NCI-H526 (cell line): Measurements from ENCODE around the gene SCFD2.

Experiments
- DNase-seq, 2 experiments: peaks; one replicate each; lab custom pipeline; 2025; lab: John Stamatoyannopoulos, UW

Gene SCFD2

GRCh38 chr4:52926196-52926974 lies 439.5 kb downstream of the SCFD2 start:
- no peak for DNase-seq

DNA sequence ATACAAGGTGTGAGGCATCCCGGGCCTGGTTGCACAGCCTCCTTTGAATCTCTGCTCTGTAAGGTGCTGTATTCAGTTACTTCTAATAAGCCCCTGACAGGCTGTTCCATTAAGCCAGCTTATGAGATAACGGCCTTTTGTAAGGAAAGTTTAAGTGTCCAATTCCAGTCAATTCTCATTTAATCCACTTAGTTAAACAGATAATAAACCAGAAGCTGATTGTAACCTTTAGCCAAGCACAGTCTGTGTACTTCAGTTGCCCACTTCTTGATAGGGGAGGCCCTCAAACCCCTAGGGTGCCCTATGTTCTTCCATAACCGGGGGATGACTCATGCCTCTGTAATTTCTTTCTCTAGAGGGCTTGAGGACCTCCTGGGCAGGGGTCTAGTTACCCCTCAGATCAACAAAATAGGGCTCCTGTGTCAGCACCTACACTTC lies 440.3 kb downstream of the SCFD2 start:
- no peak for DNase-seq

DNA sequence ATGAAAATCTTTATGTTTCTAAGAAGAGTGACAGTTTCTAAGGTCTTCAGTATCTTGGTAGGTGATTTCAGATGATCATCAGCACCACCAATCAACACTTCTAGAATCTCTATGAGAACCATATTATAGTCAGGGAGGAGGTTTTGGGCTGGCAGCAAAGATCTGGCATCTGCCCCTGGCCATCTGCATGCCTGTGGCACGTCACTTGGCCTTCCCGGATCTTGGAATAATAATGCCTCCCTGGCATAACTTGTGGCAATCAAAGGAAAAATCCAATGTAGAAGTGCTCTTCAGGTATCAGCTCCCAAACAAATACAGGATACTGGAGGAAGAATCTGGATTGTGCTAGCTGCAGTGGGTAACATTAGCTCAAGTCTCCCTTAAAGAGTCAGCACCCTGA lies 446.4 kb downstream of the SCFD2 start:
- no peak for DNase-seq

DNA sequence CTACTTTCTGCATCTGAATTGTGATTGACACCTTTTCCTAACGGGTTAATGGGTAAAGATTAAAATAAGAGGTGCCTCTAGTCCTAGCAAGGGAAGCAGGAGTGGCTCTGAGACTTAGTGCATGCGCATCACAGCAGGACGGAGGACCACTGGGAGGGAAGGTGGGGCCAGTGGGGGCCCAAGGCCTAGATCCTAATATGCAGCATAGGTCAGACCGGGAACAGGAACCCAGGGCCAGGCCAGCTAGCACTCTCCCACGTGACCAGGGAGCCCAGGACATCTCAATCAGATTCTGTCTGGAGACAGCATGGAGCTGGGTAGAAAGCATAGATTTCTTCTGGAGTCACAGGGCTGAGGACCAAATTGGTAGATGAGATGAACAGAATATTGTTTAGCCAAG lies 448.0 kb downstream of the SCFD2 start:
- no peak for DNase-seq

DNA sequence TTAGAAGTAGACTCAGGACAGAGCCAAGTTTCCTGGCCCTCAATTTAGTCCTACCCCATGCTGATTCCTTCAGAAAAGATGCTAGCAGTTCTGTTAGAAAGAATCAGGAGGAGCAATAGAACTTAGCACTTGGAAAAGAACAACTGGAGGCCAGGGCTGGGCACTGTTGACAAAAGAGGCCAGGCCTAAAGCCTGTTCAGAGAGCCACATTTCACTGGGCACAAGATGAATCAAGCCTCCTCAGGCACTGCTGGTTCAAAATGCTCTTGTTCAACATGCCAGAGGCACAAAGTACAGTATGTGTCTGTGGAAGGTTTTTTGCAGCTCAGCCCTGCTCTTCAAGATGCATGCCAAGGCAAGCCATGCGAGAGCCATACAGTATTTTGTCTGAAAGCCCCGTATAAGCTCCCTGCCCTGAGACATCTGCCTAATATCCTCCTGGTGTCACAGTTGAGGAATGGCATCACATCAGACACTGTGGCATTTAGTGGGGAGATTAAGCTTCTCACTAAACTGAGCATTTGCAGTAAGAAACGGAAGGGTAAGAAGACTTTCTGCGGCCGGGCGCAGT lies 450.0 kb downstream of the SCFD2 start:
- no peak for DNase-seq

GRCh38 chr4:52915191-52915590 lies 450.7 kb downstream of the SCFD2 start:
- DNase-seq, result no peak

DNA sequence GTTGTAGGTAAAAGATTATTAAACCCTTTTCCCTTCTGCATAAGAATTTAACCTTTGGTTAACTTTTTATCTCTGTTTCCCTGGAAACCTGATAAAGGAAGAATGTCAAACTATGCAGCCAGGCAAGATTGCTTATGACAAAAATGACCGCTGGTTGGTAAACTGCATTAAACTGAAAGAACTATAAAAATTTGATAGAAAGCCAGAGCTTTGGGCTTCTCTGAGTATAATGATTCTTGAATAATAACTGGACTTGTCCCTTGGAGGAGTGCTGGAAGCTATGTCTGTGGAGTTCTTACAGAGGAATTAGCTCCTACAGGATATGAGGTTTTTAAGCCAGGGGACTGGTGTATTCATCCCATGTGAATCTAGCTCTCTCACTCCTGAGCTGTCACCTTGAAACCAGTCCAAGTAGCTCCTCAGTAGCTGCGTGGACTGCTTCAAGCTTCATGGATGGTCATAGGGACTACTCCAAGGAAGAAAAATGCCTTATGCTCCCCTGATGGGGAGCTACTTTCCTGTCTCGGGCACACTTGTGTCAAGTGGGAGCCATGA lies 451.7 kb downstream of the SCFD2 start:
- no peak for DNase-seq

GRCh38 chr4:52912608-52913007 lies 453.3 kb downstream of the SCFD2 start:
- DNase-seq, result no peak

GRCh38 chr4:52911684-52912294 lies 454.1 kb downstream of the SCFD2 start:
- peak; percentile 62 to 84 for DNase-seq

- DNase-seq, result no peak
Observed at GRCh38 chr4:52910115-52910514, 455.7 kb downstream of the SCFD2 start.

GRCh38 chr4:52907510-52907909 lies 458.4 kb downstream of the SCFD2 start:
- no peak for DNase-seq

DNA sequence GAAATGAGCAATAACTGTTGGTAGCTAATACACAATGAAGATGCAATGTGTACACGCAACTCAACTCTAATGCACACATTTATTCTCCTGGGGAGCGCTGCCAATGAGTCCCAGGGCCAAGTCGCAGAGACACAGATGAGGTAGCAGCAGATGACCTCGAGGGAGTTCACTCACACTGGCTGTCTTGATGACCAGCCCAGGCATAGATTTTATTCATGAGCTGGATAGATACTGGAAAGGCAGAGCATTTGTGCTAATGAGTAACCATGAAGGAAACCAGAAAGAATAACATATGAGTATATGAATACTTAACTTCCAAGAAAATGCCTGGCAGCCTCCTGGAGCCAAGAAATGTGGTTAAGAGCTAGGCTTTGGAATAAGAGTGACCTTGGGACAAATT lies 461.4 kb downstream of the SCFD2 start:
- DNase-seq, result no peak

DNA sequence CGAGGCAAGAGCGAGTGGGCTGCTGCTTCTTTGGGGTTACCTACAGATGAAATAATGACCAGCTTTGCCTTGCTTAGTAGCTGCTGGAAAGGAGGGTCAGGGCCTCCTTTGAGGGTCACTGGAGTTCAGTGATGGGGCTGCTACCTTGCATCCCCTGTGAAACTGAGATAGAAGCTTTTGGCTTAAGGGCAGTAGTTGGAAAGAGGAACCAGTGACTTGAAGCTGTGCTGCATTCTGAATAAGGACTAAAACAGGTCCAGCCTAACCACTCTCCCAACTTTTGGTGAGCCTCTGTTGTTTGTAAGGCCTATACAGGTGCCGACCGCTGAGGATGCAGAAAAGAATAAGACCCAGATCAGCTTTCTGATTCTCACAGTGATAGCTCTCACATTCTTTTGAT lies 462.6 kb downstream of the SCFD2 start:
- DNase-seq, result no peak

- DNase-seq, result no peak
Observed at GRCh38 chr4:52894443-52894842, 471.4 kb downstream of the SCFD2 start.

DNA sequence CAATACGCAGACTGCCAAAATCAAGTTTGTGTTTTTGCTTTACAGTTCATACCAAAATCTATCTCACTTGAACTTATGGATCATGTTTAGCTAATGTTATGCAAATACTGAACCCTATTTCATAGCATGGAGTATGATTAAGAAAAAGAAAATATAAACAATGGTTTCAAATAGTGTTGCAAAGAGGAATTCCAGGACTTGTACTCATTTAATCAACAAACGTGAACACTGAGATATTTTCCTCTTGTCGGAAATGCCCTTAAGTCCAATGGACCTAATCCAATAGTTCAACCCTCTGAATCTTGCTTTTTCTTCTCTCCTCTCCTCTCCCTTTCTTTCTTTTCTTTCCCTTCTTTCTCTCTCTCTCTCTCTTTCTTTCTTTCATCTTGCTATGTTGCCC lies 473.0 kb downstream of the SCFD2 start:
- DNase-seq, result no peak

- no peak for DNase-seq
Observed at GRCh38 chr4:52891743-52892142, 474.1 kb downstream of the SCFD2 start.

- DNase-seq, result no peak
Observed at GRCh38 chr4:52890521-52890791, 475.4 kb downstream of the SCFD2 start.

- peak in 1 of 2 experiments; percentile 42 for DNase-seq
Observed at GRCh38 chr4:52889778-52890520, 475.9 kb downstream of the SCFD2 start.

- peak; percentile 87 to 89 for DNase-seq
Observed at GRCh38 chr4:52889354-52889753, 476.5 kb downstream of the SCFD2 start.

- DNase-seq, result no peak
Observed at GRCh38 chr4:52884994-52885393, 480.9 kb downstream of the SCFD2 start.

DNA sequence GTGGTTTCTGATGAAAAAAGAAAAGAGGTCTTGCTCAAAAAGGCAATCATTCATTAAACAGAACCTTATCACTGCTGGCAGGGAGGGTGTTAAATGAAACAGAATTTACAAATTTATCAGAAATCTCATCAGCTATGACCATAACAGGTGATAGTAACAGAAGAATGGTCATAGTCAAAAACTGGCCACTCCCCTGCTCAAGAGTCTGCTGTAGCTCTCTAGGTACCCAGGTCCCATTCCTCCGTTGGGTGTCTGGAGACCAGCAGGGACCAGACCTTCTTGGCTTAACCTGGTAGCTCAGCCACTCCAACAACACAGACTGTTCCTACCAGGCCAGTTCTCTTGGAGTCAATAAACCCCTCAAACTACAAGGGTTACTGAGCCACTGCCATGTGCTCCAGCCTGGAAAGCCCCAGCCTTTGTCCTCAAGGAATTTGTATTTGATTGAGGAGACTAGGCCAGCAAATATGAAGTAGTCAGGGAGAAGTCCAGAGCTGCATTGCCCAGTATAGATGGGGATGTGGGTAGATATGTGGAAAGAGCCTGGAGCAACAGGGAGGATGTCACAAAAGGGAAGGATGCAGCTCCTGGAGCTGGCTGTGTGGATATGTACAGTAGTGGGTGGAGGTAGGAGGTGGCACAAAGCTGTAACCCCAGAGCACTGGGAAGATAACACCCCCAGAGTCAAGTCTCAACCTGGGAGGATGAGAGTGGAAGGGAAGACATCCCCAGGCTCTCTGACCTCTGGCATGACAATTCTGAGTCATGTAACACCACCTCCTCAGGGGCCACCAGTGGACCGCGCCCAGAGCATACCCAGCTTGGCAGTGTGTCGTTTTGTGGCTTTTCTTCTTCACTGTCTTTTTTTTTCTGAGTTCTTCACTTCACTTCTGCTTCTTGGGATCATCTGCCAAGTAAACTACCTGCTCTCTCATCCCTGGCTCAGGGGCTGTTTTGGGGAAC lies 481.9 kb downstream of the SCFD2 start:
- DNase-seq, result no peak
